ENCODE measurements around the gene GSG1. TPM values are rescaled to one million over a fixed set of nuclear protein-coding genes. Genes with fewer than 3 reads are reported as not detected.

The GSG1 gene
- total and polyA plus RNA-seq, 2 donors (not counting 3 experiments of a cell fraction or from before 2014, with no cell fraction given), result not detected

GRCh38 chr12:13073173-13073572, 30.3 kb downstream of the GSG1 start:
- DNase-seq (ENCODE audit: low read depth, low spot score) (peak; percentile 32), FAIRE-seq (peak; percentile 24)
- dilution Hi-C loops (cut with MboI; ENCODE audit: extremely low pct_ligation_motif_present, low sequenced_read_pairs), result no loop called here
- peaks cover 3% of the 10 kb centered on the region in 2 experiments for H3K36me3 ChIP-seq (ENCODE audit: control insufficient read depth in 2 of 2, extremely low read depth in 1 of 2, insufficient read depth in 2 of 2, low read length in 2 of 2)
- intact Hi-C loops (cut with micrococcal nuclease), result no loop called here
- no peak overlapping the region for H3K27ac ChIP-seq (ENCODE audit: insufficient read depth, low read depth, low read length)
- H3K27me3 ChIP-seq (ENCODE audit: control insufficient read depth in 2 of 2, insufficient read depth in 2 of 2, low read length in 2 of 2), result no peaks in the 10 kb centered on the region
- CTCF ChIA-PET, result interaction anchor here (0.9 to 1.9 kb wide), 4 partner anchors 10 to 25 kb away, joined by 3 to 6 read pairs (median 4); no protein-coding TSS in a partner anchor
- no peak for TF ChIP-seq GATA2 (IDR thresholded peaks at IDR 0.05; ENCODE audit: insufficient read depth, insufficient read length, low read depth, low read length)
- TF ChIP-seq, protein P1, sequence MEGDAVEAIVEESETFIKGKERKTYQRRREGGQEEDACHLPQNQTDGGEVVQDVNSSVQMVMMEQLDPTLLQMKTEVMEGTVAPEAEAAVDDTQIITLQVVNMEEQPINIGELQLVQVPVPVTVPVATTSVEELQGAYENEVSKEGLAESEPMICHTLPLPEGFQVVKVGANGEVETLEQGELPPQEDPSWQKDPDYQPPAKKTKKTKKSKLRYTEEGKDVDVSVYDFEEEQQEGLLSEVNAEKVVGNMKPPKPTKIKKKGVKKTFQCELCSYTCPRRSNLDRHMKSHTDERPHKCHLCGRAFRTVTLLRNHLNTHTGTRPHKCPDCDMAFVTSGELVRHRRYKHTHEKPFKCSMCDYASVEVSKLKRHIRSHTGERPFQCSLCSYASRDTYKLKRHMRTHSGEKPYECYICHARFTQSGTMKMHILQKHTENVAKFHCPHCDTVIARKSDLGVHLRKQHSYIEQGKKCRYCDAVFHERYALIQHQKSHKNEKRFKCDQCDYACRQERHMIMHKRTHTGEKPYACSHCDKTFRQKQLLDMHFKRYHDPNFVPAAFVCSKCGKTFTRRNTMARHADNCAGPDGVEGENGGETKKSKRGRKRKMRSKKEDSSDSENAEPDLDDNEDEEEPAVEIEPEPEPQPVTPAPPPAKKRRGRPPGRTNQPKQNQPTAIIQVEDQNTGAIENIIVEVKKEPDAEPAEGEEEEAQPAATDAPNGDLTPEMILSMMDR (IDR thresholded peaks at IDR 0.05; ENCODE audit: extremely low read depth in 1 of 2, insufficient read depth in 1 of 2, low read depth in 1 of 2, low read length in 2 of 2), result no peak
- TF ChIP-seq EZH2 (IDR thresholded peaks at IDR 0.05; ENCODE audit: borderline replicate concordance, low read depth, low read length, severe bottlenecking), result no peak
- TF ChIP-seq JUN (IDR thresholded peaks at IDR 0.05; ENCODE audit: borderline replicate concordance, insufficient read depth, insufficient read length, low read depth), result no peak
- TF ChIP-seq POLR2AphosphoS5 (IDR thresholded peaks at IDR 0.05; ENCODE audit: insufficient read depth, low read depth, low read length), result no peak
- TF ChIP-seq FOS (IDR thresholded peaks at IDR 0.05; ENCODE audit: borderline replicate concordance, insufficient read depth, low read length), result no peak
- no peak for TF ChIP-seq POLR2A (IDR thresholded peaks at IDR 0.05; ENCODE audit: low read depth, low read length)
- no peak for TF ChIP-seq MYC (IDR thresholded peaks at IDR 0.05; ENCODE audit: low read depth, low read length)
- TF ChIP-seq MAX (IDR thresholded peaks at IDR 0.05; ENCODE audit: insufficient read depth, insufficient read length), result no peak
- H2AFZ ChIP-seq (ENCODE audit: low read depth, low read length), result no peak overlapping the region
- POLR2A ChIA-PET, result no interaction called here
- no peaks in the 10 kb centered on the region for H3K9me3 ChIP-seq (replicated peaks; ENCODE audit: control insufficient read depth, insufficient read depth, low read length)
- H3K4me1 ChIP-seq (ENCODE audit: control insufficient read depth, extremely low read depth, insufficient read depth, low read length), result no peaks in the 10 kb centered on the region
- no peaks in the 10 kb centered on the region for H3K9me1 ChIP-seq (replicated peaks; ENCODE audit: control insufficient read depth, extremely low read depth, insufficient read depth, low read length)
- no peaks in the 10 kb centered on the region for H3K79me2 ChIP-seq (ENCODE audit: control insufficient read depth, insufficient read depth, low read length)
- H3K4me3 ChIP-seq (replicated peaks in 1 of 3; ENCODE audit: insufficient read depth in 1 of 3, low read depth in 1 of 3, low read length in 3 of 3), result no peak overlapping the region
- no TSS peak for BruUV-seq (replicated peaks)
- H4K20me1 ChIP-seq (replicated peaks; ENCODE audit: control insufficient read depth, extremely low read depth, insufficient read depth, low read length), result no peaks in the 10 kb centered on the region
- no peak overlapping the region for H3K9ac ChIP-seq (replicated peaks; ENCODE audit: extremely low read depth, insufficient read depth, low read length)
- H3K4me2 ChIP-seq (ENCODE audit: insufficient read depth, low read length), result no peak overlapping the region

Measured in endothelial cell of umbilical vein (primary cell).